ENCODE data around the gene ABHD8.

Gene ABHD8, protein sequence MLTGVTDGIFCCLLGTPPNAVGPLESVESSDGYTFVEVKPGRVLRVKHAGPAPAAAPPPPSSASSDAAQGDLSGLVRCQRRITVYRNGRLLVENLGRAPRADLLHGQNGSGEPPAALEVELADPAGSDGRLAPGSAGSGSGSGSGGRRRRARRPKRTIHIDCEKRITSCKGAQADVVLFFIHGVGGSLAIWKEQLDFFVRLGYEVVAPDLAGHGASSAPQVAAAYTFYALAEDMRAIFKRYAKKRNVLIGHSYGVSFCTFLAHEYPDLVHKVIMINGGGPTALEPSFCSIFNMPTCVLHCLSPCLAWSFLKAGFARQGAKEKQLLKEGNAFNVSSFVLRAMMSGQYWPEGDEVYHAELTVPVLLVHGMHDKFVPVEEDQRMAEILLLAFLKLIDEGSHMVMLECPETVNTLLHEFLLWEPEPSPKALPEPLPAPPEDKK

DNA sequence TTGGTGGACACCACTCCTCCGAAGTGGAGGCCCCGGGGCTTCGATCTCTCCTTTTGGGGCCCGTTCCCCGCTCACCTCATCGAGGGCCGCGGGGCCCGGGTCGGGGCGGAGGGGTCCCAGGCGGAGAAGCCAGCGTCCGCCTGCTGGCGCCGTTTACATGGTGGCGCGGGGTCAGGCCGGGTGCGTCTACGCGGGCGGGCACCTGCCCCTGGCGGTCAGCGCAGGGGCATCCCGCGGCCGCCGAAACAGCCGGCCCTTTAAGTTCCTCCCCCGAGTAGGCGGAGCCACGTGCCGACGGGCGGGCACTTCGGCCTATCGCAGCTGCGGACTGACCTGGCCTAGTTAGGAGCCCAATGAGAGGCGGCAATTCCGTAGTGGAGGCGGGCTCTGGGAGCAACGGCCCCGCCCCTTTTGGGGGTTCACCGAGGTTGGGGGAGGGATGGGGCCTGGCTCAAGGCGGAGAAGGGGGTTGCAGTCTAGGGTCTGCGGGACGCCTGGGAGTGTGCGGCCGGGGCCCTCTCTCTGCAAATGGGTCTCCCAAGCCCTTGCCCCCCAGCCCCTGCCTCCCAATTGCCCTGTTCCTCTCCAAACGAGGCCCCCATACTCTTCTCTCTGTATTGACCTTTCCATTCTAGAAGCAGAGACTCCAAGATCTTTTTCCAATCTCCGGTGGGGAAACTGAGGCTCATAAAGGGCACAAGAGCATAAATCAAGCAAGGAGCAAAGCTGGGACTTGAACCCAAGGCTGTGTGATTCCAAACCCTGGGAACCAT lies at the start of gene ABHD8:
TSS of gene ABHD8 (minus strand) at position 259 of the 773 bp plus-strand sequence. CDS start 1,809 bp downstream, outside the sequence.
- DNase-seq: peak; percentile 99

DNA sequence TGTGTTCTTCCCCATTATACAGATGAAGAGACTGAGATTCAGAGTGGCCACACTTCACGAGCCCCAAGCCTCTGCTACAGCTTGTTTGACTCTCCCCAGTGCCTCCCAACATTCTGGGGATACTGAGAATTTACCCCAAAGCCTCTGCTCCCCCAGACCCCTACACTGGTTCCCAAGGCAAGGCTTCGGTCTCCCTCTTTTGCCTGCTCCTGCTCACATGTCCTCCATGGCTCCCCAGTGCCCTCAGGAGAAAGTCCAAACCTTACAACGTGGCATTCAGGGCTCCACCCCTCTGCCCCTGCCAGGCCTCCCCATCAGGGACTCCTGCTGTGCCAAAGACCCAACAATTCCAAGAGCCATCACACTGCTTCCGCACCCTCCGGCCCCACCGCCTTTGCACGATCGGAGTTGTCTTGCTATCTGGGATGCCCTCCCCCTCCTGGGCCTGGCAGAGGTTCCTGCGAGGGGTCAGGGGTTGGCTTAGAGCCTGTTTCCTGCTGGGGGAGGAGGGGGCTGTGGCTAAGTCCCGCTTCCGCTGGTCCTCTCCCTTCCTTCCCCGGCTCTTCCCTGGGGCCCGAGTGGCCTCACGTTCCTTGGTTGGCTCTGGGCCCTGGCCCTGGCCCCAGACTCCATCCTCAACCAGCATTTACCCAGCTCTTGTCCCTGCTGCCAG lies 49.5 kb upstream of the ABHD8 start:
- DNase-seq: no peak

DNA sequence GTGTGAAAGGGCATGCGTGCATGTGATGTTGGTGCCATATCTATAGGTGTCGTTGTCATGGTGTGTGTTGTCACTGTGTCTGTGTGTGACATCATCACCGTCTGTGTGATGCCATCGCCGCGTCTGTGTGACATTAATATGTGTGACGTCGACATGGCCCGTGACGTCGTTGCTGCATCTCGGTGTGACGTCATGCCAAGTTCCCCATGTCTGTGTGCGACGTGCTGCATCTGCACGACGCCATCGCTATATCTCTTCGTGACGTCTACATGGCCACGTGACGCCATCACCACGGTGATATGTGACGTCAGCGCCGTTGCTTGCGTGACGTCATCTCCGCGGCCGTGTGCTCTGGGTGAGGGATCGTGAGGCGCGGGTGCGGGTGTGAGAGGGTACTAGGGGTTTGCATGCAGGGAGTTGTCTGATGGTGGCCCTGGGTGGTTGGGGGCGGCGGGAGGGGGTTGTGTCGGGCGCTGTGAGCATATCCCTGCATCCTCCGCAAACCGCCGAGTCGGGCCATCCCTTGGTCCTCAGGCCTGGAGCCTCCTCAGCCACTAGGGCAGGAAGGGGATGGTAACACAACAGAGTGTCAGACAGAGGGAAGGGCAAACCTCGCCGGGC lies 48.7 kb upstream of the ABHD8 start:
- DNase-seq: no peak

DNA sequence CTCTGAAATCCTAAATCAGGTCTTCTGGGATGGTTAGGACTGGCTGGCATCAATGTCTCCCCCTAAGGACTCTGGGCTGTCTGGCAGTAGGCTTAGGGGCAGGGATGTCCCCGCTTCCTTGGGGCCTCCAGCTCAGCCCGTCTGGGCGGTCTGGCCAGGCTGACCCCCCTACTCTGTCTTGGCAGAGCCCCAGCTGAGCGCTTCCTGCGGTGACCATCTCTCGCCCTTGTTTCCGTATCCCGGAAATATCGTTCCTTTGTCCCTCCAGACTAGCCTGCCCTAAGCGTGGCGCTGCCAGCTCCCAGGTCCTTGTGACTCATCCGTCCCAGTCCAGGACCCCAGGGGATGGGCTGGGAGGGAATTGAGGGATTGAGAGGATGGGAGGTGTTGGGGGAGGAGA lies 45.5 kb upstream of the ABHD8 start:
- no peak for DNase-seq

DNA sequence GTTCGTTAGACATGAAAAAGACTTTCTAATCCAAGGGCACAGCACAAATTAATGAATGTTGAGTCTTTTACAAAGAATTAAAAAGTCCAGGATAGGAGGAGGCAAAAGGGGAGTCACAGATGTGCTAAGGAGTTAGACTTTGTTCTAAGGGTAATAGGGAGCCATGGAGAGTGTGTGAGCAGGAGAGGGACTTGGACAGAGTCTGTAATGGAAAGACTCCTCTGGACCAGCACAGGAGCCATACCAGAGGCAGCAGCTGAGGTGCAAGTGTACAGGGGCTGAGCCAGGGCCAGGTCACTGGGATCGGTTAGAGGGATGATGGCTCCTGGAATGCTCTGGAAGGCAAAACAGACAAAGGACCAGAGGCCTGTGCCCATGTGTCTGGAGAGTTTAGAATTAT lies 44.7 kb upstream of the ABHD8 start:
- DNase-seq: no peak

GRCh38 chr19:17347361-17347760 lies 44.1 kb upstream of the ABHD8 start:
- DNase-seq: no peak

GRCh38 chr19:17346109-17346671 lies 43.0 kb upstream of the ABHD8 start:
- DNase-seq: peak; percentile 88

- no peak for DNase-seq
Observed at GRCh38 chr19:17341845-17342244, 38.6 kb upstream of the ABHD8 start.

- no peak for DNase-seq
Observed at GRCh38 chr19:17341386-17341785, 38.2 kb upstream of the ABHD8 start.

GRCh38 chr19:17340871-17341357 lies 37.7 kb upstream of the ABHD8 start:
- DNase-seq: no peak

- DNase-seq: no peak
Observed at GRCh38 chr19:17340302-17340870, 37.2 kb upstream of the ABHD8 start.

GRCh38 chr19:17339088-17339741 lies 36.0 kb upstream of the ABHD8 start:
- DNase-seq: no peak

DNA sequence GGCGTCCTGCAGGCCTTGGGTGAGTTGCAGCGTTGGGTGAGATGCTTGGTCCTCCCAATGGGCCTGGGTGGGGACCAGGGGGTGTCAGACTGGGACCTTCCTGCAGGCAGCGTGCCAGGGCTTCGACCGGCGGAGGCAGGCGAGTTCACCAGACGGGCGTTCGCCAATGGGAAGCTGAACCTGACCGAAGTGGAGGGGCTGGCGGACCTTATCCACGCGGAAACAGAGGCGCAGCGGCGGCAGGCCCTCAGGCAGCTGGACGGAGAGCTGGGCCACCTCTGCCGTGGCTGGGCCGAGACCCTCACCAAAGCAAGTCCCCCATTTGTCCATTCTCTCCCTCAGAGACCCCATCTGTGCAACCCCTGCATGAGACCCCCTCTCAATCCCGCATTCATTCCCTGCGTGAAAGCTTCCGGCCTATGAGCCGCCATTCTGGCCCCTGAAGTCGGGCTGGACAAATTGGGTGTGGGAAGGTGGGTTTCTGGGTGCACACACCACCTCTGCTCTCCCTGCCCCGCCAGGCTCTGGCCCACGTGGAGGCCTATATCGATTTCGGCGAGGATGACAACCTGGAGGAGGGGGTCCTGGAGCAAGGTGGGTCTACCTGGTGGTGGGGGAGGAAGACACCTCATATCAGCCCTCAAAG lies 35.3 kb upstream of the ABHD8 start:
- DNase-seq: no peak

- peak; percentile 66 for DNase-seq
Observed at GRCh38 chr19:17337675-17338432, 34.6 kb upstream of the ABHD8 start.

DNA sequence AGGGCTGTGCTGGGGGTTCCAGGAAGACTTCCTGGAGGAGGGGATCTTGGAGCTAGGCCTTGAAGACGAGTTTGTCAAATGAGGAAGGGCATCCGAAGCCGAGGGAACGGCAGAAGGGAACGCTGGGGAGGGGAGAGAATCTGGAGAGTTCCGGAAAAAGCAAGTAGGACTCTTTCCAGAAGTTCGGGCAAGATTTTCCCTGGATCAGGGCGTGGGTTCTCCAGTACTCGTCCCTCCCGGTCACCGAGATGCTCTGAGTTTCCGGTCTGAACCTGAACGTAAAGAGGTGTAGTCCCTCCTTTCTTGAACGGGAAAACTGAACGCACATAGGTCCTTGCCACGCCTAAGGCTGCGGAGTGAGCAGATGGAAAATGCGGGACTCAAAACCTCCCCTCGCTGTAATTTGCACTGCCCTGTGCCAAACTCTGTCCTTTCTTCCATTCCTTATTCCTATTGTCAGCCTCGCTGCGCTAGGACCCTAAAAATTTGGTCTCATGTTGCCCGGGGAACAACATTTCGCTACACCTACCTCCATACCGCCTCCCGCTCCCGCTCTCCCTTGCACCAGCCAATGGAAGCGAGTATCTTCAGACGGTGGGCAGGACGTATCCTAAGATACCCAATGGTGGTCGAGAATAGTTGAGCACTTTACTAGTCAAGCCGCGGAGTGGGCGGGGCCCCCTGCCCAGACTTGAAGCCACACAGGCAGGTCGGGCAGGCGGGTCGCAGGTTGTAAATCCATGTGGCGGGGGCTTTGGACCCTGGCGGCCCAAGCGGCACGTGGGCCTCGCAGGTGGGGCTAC lies 33.8 kb upstream of the ABHD8 start, which contains the start of gene GTPBP3:
TSS of gene GTPBP3 (plus strand) at position 682 of the 803 bp plus-strand sequence. CDS start at position 741, 59 bp downstream.
- peak; percentile 100 for DNase-seq

DNA sequence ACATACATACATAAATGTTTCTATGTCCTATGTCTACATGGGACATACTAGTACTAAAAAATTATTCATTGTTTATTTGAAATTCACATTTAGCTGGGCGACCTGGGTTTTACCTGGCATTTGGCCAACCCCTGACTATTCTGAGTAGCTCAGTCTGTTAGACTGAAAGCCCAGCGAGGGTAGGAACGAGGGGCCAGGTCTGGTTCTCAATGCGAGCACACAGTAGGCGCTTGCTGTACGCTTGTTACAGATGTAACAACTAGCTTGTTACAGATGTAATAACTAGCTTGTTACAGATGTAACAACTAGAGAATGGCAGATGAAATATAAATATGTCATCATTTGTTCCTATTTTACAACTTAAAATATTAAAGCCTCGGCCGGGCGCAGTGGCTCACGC lies 32.4 kb upstream of the ABHD8 start:
- no peak for DNase-seq

DNA sequence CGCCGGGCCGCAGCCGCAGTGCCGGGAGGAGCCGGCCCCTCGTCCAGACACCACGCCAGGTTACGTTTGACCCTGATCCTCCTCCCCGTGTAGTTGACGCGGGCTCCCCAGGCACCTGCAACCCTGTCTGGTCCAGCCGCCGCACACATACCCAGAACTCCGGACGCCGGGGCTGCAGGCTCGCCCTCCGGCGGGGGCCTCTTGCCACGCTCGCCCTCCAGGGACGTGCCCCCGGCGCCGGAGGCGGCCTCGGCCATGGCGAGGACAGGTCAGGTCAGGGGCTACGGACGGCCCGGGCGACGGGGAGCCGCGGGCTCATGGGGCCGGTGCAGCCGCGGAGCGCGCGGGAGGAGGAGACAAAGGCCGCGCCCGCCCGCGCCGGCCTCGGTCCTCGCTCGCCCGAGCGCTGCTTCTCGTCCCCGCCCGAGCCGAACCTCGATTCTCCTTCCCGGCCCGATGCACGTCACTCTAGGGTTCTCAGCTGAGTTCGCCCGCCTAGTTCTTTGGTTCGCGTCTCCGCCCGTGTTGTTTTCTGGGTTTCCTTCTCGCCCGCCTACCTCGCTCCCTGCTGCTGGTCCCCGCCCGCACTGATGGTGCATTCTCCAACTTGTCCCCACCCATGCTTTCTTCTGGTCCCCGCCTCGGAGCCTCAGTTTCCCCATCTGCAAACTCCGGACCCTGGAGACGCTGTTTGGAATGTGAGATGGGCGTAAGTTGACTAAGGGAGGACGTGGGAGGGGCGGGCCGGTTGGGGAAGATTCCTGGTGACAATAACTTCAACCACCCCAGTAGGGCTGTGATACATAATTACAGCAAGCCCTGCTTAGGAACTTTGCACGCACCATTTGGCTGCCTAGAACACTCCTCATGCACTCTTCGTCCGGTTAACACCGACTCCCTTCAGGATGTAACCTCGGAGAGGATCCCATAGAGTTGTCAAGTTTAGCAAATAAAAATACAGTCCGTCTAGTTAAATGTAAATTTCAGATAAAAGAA lies 31.5 kb upstream of the ABHD8 start, which contains the start of gene ANO8:
TSS of gene ANO8 (minus strand) at position 442 of the 996 bp plus-strand sequence. CDS start at position 257, 185 bp downstream.
- DNase-seq: peak; percentile 100
